CD4-positive, alpha-beta T cell (primary cell): Measurements from ENCODE around the gene FASTK. TPM values are rescaled to one million over a fixed set of nuclear protein-coding genes. Genes with fewer than 3 reads are reported as not detected.
A peak's percentile ranks its signal among the peaks of the same experiment; 100 is the strongest.

Source experiments
- ATAC-seq: fragments of 200-7000 bp; cut with Tn5 transposase; one replicate; pipeline ENCODE4 v1.10.0; 2022; ENCODE audit warnings: mild to moderate bottlenecking; ENCODE audit not compliant: poor library complexity
- CTCF ChIA-PET: fragments of 350-600 bp; sonication (Branson Sonifier 250); formaldehyde crosslinking; loops from one replicate; lab custom pipeline; 2021; ENCODE audit warnings: antibody characterized with exemption, inconsistent platforms; lab: Charles Lee
- POLR2A ChIA-PET: fragments of 350-600 bp; sonication (Branson Sonifier 250); formaldehyde crosslinking; loops from one replicate; lab custom pipeline; 2021; ENCODE audit warnings: antibody characterized with exemption, inconsistent platforms; lab: Charles Lee
- DNase-seq, 14 experiments: peaks; one replicate each; pipeline ENCODE4 v3.0.0-alpha.2; 2013 to 2020; ENCODE audit warnings: mixed read lengths in 2 of 14
- H3K27ac ChIP-seq, 2 donors: one replicate each; pipeline versions ENCODE4 v1.5.1 to v1.7.0; 2013; ENCODE audit warnings: low read length in 2 of 2, low read depth in 1 of 2, mild to moderate bottlenecking in 1 of 2
- H3K27me3 ChIP-seq, 2 experiments: 1 replicate in 1 of 2; 2 replicates in 1 of 2; pipeline versions ENCODE4 v1.6.1 to v1.7.0; 2013; ENCODE audit warnings: low read length in 2 of 2, control low read depth in 1 of 2, mild to moderate bottlenecking in 1 of 2, moderate library complexity in 1 of 2; ENCODE audit not compliant: insufficient read depth in 2 of 2, control insufficient read depth in 1 of 2
- H3K36me3 ChIP-seq: one replicate; pipeline ENCODE4 v1.6.1; 2013; ENCODE audit warnings: low read length, control low read depth; ENCODE audit not compliant: insufficient read depth
- H3K4me1 ChIP-seq: one replicate; pipeline ENCODE4 v1.6.1; 2013; ENCODE audit warnings: low read length, control low read depth; ENCODE audit not compliant: insufficient read depth
- H3K4me3 ChIP-seq: one replicate; pipeline ENCODE4 v1.5.1; 2013; ENCODE audit warnings: mild to moderate bottlenecking, low read length, moderate library complexity
- H3K9me3 ChIP-seq, 2 experiments: 1 replicate in 1 of 2; 2 replicates in 1 of 2; pipeline versions ENCODE4 v1.6.1 to v1.7.0; 2013; ENCODE audit warnings: low read length in 2 of 2, mild to moderate bottlenecking in 2 of 2, control low read depth in 1 of 2, moderate library complexity in 1 of 2; ENCODE audit not compliant: control insufficient read depth in 1 of 2, insufficient read depth in 1 of 2
- H3K27ac Mint-ChIP-seq: one replicate; pipeline ENCODE4 v1.8.0; 2020; ENCODE audit warnings: mixed read lengths
- H3K27me3 Mint-ChIP-seq: one replicate; pipeline ENCODE4 v1.8.0; 2021; ENCODE audit warnings: mixed read lengths
- H3K36me3 Mint-ChIP-seq: one replicate; pipeline ENCODE4 v1.8.0; 2021; ENCODE audit warnings: low read depth, mixed read lengths
- H3K4me1 Mint-ChIP-seq: one replicate; pipeline ENCODE4 v1.8.0; 2021; ENCODE audit warnings: low read depth, mixed read lengths
- H3K4me3 Mint-ChIP-seq: one replicate; pipeline ENCODE4 v1.8.0; 2020; ENCODE audit warnings: mild to moderate bottlenecking, mixed read lengths
- H3K9me3 Mint-ChIP-seq: one replicate; pipeline ENCODE4 v1.8.0; 2020; ENCODE audit warnings: mixed read lengths
- intact Hi-C, 2 experiments: fragments of 100-400 bp; cut with DNase I in 1 of 2; cut with micrococcal nuclease in 1 of 2; formaldehyde crosslinking; loops; one replicate each; pipeline versions ENCODE4 v1.15.1 to v1.9.0; 2023 to 2025; cut with DNase I, micrococcal nuclease
- total RNA-seq, 174 experiments: library from RNA in 2 of 174; stranded (reverse) in 2 of 174; gene quantifications; one replicate each; pipeline ENCODE4 v1.2.3 and lab custom pipeline; 2021 to 2026
- TF ChIP-seq, protein P1 (sequence below): fragments of 200-600 bp; IDR thresholded peaks from one replicate; pipeline ENCODE4 v1.8.0; 2022; ENCODE audit warnings: antibody characterized with exemption, mild to moderate bottlenecking

FASTK gene
- total RNA-seq, 2 experiments from 2014 or later, result 82.2 to 84.2 TPM

DNA sequence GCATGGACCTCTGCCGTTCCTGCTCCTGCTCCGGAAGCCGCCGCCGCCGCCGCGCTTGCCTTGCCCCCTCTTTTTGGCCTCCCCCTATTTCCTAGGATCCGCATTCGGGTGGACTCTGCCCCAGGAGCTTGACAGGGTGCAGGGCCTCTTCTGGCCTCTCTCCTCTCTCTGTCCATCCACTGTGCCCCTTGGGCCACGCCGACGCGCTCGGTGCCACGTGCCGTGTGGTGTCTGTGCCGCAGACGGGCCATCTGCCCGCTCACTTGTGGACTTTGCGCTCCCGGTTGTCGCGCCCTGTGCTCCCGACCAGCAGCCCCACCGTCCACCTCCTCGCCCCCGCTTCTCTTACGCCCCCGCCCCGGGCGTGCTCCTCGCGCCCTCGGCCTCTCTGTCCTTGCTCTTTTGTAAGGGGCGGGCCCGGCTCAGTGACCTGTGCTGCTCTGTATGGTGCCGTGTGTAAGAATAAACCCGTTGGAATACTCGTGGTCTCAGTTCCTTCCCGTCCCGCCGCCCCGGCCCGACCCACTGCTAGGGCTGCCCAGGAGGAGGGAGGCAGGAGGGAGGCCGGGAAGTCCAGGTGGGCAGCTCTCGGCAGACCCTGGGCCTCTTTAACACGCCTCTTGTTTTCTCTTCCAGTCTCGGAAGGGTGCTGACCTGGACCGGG is 42.7 kb upstream of the FASTK start:
- no peak overlapping the region for H3K27ac Mint-ChIP-seq
- no peak for ATAC-seq
- peak in 1 of 14 experiments; percentile 38 for DNase-seq
- Histone ChIP-seq H3K9me3 (no peaks in the 10 kb centered on the region), H3K4me1 (peaks cover 14% of the 10 kb centered on the region), H3K36me3 (peaks cover 14% of the 10 kb centered on the region), H3K27me3 (no peaks in the 10 kb centered on the region), H3K27ac (no peak overlapping the region), H3K4me3 (no peak overlapping the region)
- H3K9me3 Mint-ChIP-seq, result no peaks in the 10 kb centered on the region
- no peaks in the 10 kb centered on the region for H3K27me3 Mint-ChIP-seq
- intact Hi-C loops, result no loop called here
- H3K4me1 Mint-ChIP-seq, result peaks cover 10% of the 10 kb centered on the region
- ChIA-PET CTCF (interaction anchor here (0.6 to 1.4 kb wide), 13 partner anchors 7 to 160 kb away, joined by 3 to 15 read pairs (median 3); partner anchors contain the start of genes GBX1 and SLC4A2), POLR2A (interaction anchor here (1.0 kb wide), 1 partner anchor 229 kb away, joined by 3 read pairs; no protein-coding TSS in a partner anchor)
- H3K36me3 Mint-ChIP-seq, result peaks cover 55% of the 10 kb centered on the region
- TF ChIP-seq, protein P1, sequence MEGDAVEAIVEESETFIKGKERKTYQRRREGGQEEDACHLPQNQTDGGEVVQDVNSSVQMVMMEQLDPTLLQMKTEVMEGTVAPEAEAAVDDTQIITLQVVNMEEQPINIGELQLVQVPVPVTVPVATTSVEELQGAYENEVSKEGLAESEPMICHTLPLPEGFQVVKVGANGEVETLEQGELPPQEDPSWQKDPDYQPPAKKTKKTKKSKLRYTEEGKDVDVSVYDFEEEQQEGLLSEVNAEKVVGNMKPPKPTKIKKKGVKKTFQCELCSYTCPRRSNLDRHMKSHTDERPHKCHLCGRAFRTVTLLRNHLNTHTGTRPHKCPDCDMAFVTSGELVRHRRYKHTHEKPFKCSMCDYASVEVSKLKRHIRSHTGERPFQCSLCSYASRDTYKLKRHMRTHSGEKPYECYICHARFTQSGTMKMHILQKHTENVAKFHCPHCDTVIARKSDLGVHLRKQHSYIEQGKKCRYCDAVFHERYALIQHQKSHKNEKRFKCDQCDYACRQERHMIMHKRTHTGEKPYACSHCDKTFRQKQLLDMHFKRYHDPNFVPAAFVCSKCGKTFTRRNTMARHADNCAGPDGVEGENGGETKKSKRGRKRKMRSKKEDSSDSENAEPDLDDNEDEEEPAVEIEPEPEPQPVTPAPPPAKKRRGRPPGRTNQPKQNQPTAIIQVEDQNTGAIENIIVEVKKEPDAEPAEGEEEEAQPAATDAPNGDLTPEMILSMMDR, result no peak
- H3K4me3 Mint-ChIP-seq, result peak overlapping the region; percentile 6

DNA sequence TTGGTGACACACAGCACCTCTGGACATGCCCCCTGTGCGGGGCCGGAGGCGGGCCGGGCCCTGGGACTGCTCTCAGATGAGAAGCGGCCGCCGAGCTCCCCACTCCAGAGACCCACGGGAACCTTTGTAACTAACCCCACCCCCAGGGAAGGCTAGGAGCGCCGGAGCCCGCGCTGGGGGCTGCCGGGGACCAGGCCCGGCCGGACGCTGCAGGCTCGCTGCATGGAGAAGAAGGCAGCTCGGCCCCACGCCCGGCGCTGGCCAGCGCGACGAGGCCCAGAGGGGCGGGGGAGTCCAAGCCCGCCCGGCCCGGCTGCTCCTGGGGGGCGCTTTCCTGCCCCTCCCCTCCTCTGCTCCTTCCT is 42.2 kb upstream of the FASTK start:
- H3K27me3 ChIP-seq, result no peaks in the 10 kb centered on the region
- no peak overlapping the region for H3K27ac ChIP-seq
- Mint-ChIP-seq H3K4me1 (peaks cover 10% of the 10 kb centered on the region), H3K4me3 (no peak overlapping the region), H3K9me3 (no peaks in the 10 kb centered on the region), H3K27ac (no peak overlapping the region), H3K27me3 (no peaks in the 10 kb centered on the region), H3K36me3 (peaks cover 52% of the 10 kb centered on the region)
- ChIA-PET POLR2A (no interaction called here), CTCF (no interaction called here)
- H3K4me3 ChIP-seq, result no peak overlapping the region
- DNase-seq (no peak), ATAC-seq (no peak)
- peaks cover 14% of the 10 kb centered on the region for H3K36me3 ChIP-seq
- TF ChIP-seq, protein P1, result no peak
- no peaks in the 10 kb centered on the region for H3K9me3 ChIP-seq
- intact Hi-C loops, result no loop called here
- peaks cover 19% of the 10 kb centered on the region for H3K4me1 ChIP-seq

DNA sequence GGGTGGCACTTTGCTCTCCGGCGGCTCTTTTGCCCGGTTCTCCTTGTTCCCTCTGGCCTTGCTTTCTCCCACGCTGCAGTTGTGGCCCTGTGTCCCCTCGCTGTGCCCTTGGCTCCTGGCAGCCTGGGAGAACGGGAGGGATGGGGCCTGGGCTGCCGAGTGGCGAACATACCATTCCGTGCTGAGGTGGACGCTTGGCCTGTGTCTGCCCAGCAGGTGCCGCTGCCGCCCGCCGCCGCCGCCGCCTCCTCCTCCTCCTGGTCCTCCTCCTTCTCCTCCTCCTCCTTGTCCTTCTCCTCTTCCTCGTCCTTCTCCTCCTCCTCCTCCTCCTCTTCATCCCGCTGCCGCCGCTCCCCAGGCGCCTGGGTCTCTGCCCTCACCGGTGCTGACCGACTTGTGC is 41.7 kb upstream of the FASTK start:
- no peak for ATAC-seq
- POLR2A ChIA-PET, result no interaction called here
- Histone ChIP-seq H3K4me1 (peaks cover 24% of the 10 kb centered on the region), H3K4me3 (no peak overlapping the region), H3K27me3 (no peaks in the 10 kb centered on the region), H3K27ac (no peak overlapping the region), H3K9me3 (no peaks in the 10 kb centered on the region), H3K36me3 (peaks cover 14% of the 10 kb centered on the region)
- no peak overlapping the region for H3K27ac Mint-ChIP-seq
- no peak for DNase-seq
- no peak overlapping the region for H3K4me3 Mint-ChIP-seq
- intact Hi-C loops, result no loop called here
- H3K27me3 Mint-ChIP-seq, result no peaks in the 10 kb centered on the region
- TF ChIP-seq, protein P1, result no peak
- CTCF ChIA-PET, result no interaction called here
- H3K36me3 Mint-ChIP-seq, result peaks cover 52% of the 10 kb centered on the region
- peaks cover 14% of the 10 kb centered on the region for H3K4me1 Mint-ChIP-seq
- H3K9me3 Mint-ChIP-seq, result no peaks in the 10 kb centered on the region
